HL-60 (cell line): ENCODE results near the gene ARHGAP26.

ENCODE experiments used
- CTCF ChIP-seq: IDR thresholded peaks from one replicate; pipeline ENCODE4 v1.5.1; 2011; ENCODE audit warnings: low read length, control low read depth, inconsistent platforms; ENCODE audit not compliant: insufficient read depth
- GABPA ChIP-seq: IDR thresholded peaks from 2 replicates; pipeline ENCODE4 v1.6.1; 2012; ENCODE audit warnings: low read depth

- TF ChIP-seq CTCF (no peak), GABPA (no peak)
These were observed 238.8 kb downstream of the ARHGAP26 start for GRCh38 chr5:143008809-143009521.
